GM18907 (cell line): ENCODE data around the gene B9D2.

Experiments
- ATAC-seq: cut with Tn5 transposase; IDR thresholded peaks from one replicate; pipeline ENCODE4 v1.9.1; 2021; ENCODE audit warnings: mild to moderate bottlenecking, moderate library complexity; ENCODE audit not compliant: unreplicated experiment

The B9D2 gene

GRCh38 chr19:41311613-41312012 lies 52.3 kb downstream of the B9D2 start:
- ATAC-seq: no peak

DNA sequence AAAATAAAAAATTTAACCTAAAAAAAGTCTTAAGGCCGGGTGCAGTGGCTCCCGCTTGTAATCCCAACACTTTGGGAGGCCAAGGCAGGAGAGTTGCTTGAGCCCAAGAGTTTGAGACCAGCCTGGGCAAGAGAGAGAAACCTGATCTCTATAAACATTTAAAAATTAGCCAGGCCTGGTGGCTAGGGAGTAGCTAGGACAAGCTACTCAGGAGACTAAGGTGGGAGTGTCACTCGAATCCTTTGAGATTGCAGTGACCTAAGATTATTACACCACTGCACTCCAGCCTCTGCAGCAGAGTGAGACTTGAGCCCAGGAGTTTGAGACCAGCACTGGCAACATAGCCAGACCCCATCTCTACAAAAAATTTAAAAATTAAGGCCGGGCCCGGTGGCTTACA lies 52.9 kb downstream of the B9D2 start:
- no peak for ATAC-seq

DNA sequence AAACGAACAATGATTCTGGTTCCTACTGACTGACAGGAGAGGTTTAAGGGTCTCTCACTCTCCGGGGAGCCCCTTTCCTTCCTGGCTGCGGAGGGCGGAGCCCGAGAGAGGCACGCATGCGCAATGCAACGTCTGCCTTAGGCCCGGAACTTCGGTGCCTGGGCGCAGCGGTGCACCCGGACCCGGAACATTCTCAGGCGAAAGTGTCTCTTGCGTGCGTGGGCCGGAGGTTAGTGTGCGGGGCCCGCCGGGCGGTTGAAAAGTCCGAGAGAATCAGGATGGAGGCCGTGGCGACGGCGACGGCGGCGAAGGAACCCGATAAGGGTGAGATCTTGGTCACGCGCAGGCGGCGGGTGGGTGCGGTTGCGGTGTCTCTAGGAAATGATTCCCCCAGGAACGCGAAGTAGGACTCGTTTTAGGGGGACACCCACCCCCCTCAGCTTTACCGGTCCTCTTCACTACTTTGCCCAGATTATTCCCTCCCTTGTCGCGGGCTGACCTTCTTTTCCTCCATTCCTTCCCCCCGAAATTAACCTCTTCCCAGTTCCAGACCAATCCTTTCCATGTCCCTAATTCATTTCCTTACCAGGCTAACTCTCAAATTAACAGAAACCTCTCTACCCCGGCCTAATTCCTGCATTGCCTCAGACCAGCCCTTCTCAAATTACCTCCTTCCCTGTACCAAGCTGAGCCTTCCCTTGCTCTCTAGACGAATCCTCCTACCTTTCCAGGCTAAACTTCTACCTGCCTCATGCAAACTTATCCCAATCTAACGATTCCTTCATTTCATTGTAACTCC lies 53.7 kb downstream of the B9D2 start, which contains the start of gene CCDC97:
TSS of gene CCDC97 (plus strand) at position 140 of the 799 bp plus-strand sequence. CDS start at position 279, 139 bp downstream.
- peak; percentile 71 for ATAC-seq

- no peak for ATAC-seq
These were observed 54.5 kb downstream of the B9D2 start for GRCh38 chr19:41309180-41310032.

DNA sequence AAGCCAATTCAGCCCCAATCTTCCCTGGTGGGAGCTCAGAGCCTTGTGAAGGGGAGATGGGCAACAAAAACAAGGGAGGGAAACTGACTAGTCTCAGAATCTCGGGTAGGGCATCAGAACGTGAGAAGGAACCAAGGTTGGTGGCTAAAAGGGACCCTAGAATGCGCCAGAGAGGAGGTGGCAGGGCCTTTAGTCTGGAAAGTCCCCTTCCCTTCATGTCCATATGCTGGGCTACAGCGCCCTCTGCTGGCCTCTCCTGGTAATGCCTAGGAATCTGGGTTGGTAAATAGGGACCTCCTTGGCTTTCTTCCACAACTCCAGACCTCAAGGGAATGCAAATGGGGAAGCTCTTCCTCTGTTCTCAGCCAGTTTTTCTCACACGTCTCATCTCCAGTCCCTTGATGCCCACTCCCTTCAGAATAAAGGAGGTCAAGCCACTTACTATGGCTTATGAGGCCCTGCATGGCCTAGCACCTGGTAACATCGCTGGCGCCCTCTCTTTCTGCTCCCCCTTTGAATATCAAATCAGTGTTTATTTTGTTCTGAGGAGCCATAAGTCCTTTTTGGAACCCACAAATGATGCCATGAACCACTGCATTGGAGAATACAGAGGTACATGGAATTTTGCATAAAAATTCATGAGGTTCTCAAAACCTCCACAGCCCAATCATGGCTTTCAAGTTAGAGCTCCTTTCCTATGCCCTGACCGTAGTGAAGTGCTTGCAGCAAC lies 55.3 kb downstream of the B9D2 start:
- peak; percentile 47 for ATAC-seq

DNA sequence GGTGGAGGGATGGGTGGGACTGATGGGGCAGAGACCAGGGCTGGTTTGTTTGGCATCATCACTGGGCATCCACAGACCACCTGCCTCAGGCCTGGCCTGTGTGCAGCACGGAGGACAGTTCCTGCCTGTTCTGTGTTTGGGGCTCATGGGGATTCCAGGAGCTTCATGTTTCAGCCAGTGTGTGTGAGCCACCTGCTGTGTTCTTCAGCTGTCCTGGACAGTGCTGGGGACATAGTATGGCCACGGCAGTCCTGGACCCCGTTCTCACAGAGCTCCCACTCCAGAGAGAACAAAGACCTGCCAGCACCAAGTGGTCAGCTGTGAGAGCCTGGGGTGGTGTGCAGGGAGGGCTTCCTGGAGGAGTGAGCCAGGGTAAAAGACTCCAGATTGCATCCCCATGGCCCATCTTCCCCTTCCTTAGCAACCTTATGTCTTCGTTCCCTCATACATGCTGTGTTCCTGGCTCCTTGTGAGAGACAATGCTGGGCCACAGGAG lies 55.9 kb downstream of the B9D2 start:
- ATAC-seq: no peak

DNA sequence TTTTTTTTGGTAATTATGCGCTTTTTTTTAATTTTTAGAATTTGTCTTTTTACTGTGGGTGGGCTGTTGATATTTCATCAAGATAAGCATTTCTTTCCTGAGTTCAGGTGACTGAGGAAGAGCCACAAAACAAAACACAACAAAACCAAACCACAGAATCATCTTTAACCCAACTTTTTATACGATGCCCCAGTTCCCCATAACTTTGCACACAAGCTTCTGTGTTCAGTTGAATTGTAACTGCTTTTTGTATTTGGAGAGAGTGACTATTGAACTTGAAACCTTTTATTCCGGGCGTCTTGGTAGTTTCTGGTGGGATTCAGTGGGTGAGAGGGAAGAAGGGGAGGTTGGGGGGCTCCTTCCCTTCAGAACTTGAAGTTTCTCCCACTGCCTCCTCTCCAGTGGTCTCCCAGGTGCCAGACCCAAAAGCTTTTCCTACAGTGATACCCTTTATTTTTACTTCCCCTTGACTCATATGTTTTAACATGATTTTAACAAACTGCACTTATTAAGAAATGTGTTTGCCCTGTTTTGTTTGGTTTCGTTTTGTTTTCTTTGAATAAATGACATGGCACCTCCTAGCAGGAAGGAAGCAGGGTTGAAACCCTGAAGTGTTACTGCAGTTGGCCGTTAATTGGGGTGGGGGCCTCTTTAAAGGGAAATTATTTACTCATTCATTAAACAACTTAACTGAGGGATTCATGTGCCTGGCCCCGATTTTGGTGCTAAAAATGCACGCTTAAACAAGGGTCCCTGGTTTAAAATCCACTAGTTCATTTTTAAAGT lies 56.7 kb downstream of the B9D2 start:
- no peak for ATAC-seq

DNA sequence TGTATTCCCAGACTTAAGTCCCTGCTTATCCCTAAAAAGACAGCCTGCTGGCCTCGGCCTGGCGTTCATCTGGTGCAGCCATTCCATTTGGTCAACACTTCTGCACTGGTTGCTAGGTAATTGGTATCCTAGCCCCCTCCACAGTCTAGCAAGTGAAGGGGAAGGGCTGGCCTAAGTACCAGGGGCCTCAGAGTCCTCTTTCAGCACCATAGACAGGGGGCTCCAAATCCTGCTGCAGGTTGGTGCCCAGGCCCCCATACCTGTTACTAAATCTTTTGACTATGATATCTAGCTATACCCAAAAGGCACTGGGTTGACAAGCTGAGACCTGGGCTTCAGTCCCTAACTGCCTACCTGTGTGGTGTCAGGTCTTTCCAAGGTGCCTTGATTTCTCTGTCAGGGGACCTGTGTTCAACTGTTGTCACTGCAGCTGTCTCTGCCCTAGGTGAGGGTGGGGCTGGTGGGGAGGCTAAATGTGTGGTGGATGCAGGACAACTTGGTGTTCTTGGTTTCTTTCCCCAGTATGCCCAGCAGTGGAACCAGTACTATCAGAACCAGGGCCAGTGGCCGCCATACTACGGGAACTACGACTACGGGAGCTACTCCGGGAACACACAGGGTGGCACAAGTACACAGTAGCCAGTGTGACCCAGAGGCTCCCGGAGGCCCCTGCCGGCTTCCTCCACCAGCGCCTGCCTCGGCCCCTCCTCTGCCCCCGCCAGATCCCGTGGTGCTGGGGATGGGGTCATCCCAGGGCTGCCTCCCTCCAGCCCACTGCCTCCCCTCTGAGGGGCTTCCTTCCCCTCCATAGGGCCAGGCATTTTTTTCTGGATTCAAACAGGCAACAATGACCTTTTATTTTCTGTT lies 57.8 kb downstream of the B9D2 start:
- ATAC-seq: no peak

GRCh38 chr19:41304706-41305483 lies 59.1 kb downstream of the B9D2 start:
- ATAC-seq: no peak
